GM19023 (cell line): ENCODE measurements around the gene PSMA1.
A peak's percentile ranks its signal among the peaks of the same experiment; 100 is the strongest.
"Not testable (repeated sequence)": the region's sequence is repeated elsewhere in the genome, so short reads cannot be mapped to it uniquely, and the experiment has no call there.

Source experiments
- ATAC-seq: cut with Tn5 transposase; IDR thresholded peaks from one replicate; pipeline ENCODE4 v1.9.1; 2021; ENCODE audit warnings: mild to moderate bottlenecking, moderate library complexity; ENCODE audit not compliant: unreplicated experiment

PSMA1 gene

GRCh38 chr11:14535166-14535565, 15.0 kb upstream of the PSMA1 start:
- not testable (repeated sequence) for ATAC-seq

GRCh38 chr11:14529951-14530350, 9.8 kb upstream of the PSMA1 start:
- ATAC-seq = no peak

- no peak for ATAC-seq
Observed at GRCh38 chr11:14529321-14529720, 9.1 kb upstream of the PSMA1 start.

GRCh38 chr11:14522801-14523200, 2.6 kb upstream of the PSMA1 start:
- no peak for ATAC-seq

GRCh38 chr11:14522245-14522644, 2.1 kb upstream of the PSMA1 start:
- no peak for ATAC-seq

GRCh38 chr11:14520747-14521151, 563 bp upstream of the PSMA1 start:
- no peak for ATAC-seq

GRCh38 chr11:14519597-14519916, 629 bp downstream of the PSMA1 start:
- ATAC-seq = no peak

- ATAC-seq = no peak
Observed at GRCh38 chr11:14518820-14519219, 1.4 kb downstream of the PSMA1 start.

GRCh38 chr11:14513800-14514199, 6.4 kb downstream of the PSMA1 start:
- no peak for ATAC-seq

GRCh38 chr11:14506532-14506931, 13.7 kb downstream of the PSMA1 start:
- no peak for ATAC-seq

- no peak for ATAC-seq
Observed at GRCh38 chr11:14503023-14503422, 17.2 kb downstream of the PSMA1 start.

GRCh38 chr11:14502039-14502438, 18.1 kb downstream of the PSMA1 start:
- no peak for ATAC-seq

- peak; percentile 44 for ATAC-seq
Observed at GRCh38 chr11:14500181-14500651, 20.0 kb downstream of the PSMA1 start.

GRCh38 chr11:14499560-14500180, 20.5 kb downstream of the PSMA1 start, which contains the start of gene COPB1:
TSS of gene COPB1 (minus strand) at chr11:14499811. CDS start at chr11:14498928, 883 bp downstream.
- ATAC-seq = peak; percentile 92

- ATAC-seq = peak; percentile 30
Observed at GRCh38 chr11:14499178-14499559, 21.0 kb downstream of the PSMA1 start.

GRCh38 chr11:14480716-14481115, 39.5 kb downstream of the PSMA1 start:
- ATAC-seq = no peak

- ATAC-seq = no peak
Observed at GRCh38 chr11:14471127-14471526, 49.1 kb downstream of the PSMA1 start.

- no peak for ATAC-seq
Observed at GRCh38 chr11:14463623-14464022, 56.6 kb downstream of the PSMA1 start.

- no peak for ATAC-seq
Observed at GRCh38 chr11:14460147-14460546, 60.0 kb downstream of the PSMA1 start.

GRCh38 chr11:14458377-14458776, 61.8 kb downstream of the PSMA1 start:
- ATAC-seq = no peak

GRCh38 chr11:14455648-14456430, 64.3 kb downstream of the PSMA1 start:
- no peak for ATAC-seq
